Heart left ventricle (tissue), 16 donors: ENCODE measurements around the gene NELFB. TPM values are rescaled to one million over a fixed set of nuclear protein-coding genes. Genes with fewer than 3 reads are reported as not detected.

Source experiments
- ATAC-seq, 4 donors: fragments of 200-7000 bp; cut with Tn5 transposase; one replicate each; pipeline ENCODE4 v1.9.1; 2020 to 2022; ENCODE audit warnings: moderate library complexity in 4 of 4, mild to moderate bottlenecking in 3 of 4, moderate number of reproducible peaks in 1 of 4
- DNase-seq, 5 donors: peaks; one replicate each; pipeline ENCODE4 v3.0.0-alpha.2; 2020
- H3K27ac ChIP-seq, 12 donors: fragments of 200-600 bp; sonication (generic) in 4 of 12; one replicate each; pipeline versions ENCODE4 v1.5.0 to v1.8.0; 2016 to 2022; ENCODE audit warnings: mild to moderate bottlenecking in 2 of 12
- H3K27me3 ChIP-seq, 9 donors: fragments of 200-600 bp; sonication (generic) in 2 of 9; one replicate each; pipeline versions ENCODE4 v1.5.1 to v1.8.0; 2016 to 2022; ENCODE audit warnings: mild to moderate bottlenecking in 3 of 9
- H3K36me3 ChIP-seq, 9 donors: fragments of 200-600 bp; sonication (generic) in 2 of 9; one replicate each; pipeline versions ENCODE4 v1.5.0 to v1.8.0; 2018 to 2022; ENCODE audit warnings: mild to moderate bottlenecking in 2 of 9
- H3K4me1 ChIP-seq, 12 donors: fragments of 200-600 bp; sonication (generic) in 4 of 12; one replicate each; pipeline versions ENCODE4 v1.5.0 to v1.8.0; 2016 to 2022; ENCODE audit warnings: mild to moderate bottlenecking in 3 of 12
- H3K4me3 ChIP-seq, 12 donors: fragments of 200-600 bp; sonication (generic) in 4 of 12; one replicate each; pipeline versions ENCODE4 v1.5.0 to v1.8.0; 2017 to 2022; ENCODE audit warnings: mild to moderate bottlenecking in 9 of 12, moderate library complexity in 4 of 12
- H3K9me3 ChIP-seq, 12 donors: fragments of 200-600 bp; sonication (generic) in 4 of 12; one replicate each; pipeline versions ENCODE4 v1.5.0 to v1.8.0; 2016 to 2022; ENCODE audit warnings: mild to moderate bottlenecking in 1 of 12
- POLR2A ChIP-seq, 2 donors: fragments of 450-650 bp; IDR thresholded peaks; one replicate each; pipeline ENCODE4 v1.6.1; 2017; ENCODE audit warnings: antibody characterized with exemption in 2 of 2, mild to moderate bottlenecking in 2 of 2, moderate library complexity in 2 of 2
- WGBS, 4 donors: extraction: QIAGEN DNeasy Blood & Tissue Kit in 2 of 4; methylation state at CpG; one replicate each; pipeline versions ENCODE4 v1.1.5 to v1.1.7; 2013 to 2018; 5-methylcytosine and 5-hydroxymethylcytosine counted together
- intact Hi-C, 10 donors: fragments of 100-400 bp; cut with DNase I; formaldehyde crosslinking; loops; one replicate each; pipeline versions ENCODE4 v1.11.1 to v1.14.2; 2022
- polyA plus RNA-seq, 2 donors: library from polyadenylated mRNA; stranded (reverse); fragments of 200-250 nt; gene quantifications; one replicate each; pipeline ENCODE4 v1.2.3, GENCODE V29; 2013
- total RNA-seq, 9 donors: library from RNA; depleted of rRNA in 2 of 9; stranded (reverse); fragments of >200 nt in 2 of 9; fragmentation: NEBNext Ultra II Directional in 3 of 9; extraction: Animal tissue kit (Norgen Biotek cat#: 25700) in 3 of 9; gene quantifications; one replicate each; pipeline versions ENCODE4 v1.1.0 to v1.2.4, GENCODE V29; 2016 to 2023
- TF ChIP-seq, protein P1 (sequence below), 12 donors: fragments of 200-600 bp; sonication (generic) in 4 of 12; IDR thresholded peaks; one replicate each; pipeline versions ENCODE4 v1.5.0 to v1.8.0; 2018 to 2022; ENCODE audit warnings: antibody characterized with exemption in 12 of 12, mild to moderate bottlenecking in 5 of 12
- donor health status: ischemic (EF 13 %, LVEDD 7.1; RV severe dilation, severe dysfunction).
- donor health status: healthy with polysubstance abuse.
- donor health status: DM: no; HTN: yes; CAD: no.
- donor health status: DM: no; HTN: no; CAD: no.
- donor health status: ischemic (EF 25% LVEDD 6.9; RV normal size, moderate dysfunction).
- donor health status: ischemic (EF 25% LVEDD 5.7; RV mildly dilated, moderate dysfunction).
- donor health status: healthy.
- donor health status: DM: yes; HTN: yes; CAD: no.
- donor health status: ischemic (EF 35%, LVEDD 5.7; RV mildly dilated, moderate dysfunction).
- donor health status: nonischemic (EF 11% LVEDD 7.7; RV severe dilation, severe dysfunction).
- donor health status: DM: yes; HTN: yes; CAD: no.
- donor health status: PGD.
- donor health status: ischemic (EF 29% LVEDD 5.4; RV normal size, mild dysfunction).
- donor health status: nonischemic (EF 23%, LVEDD 6.1; RV moderate dilation, normal function).

Gene NELFB
- total and polyA plus RNA-seq, 11 donors = 31.4 to 77.8 (median 38.1) TPM

DNA sequence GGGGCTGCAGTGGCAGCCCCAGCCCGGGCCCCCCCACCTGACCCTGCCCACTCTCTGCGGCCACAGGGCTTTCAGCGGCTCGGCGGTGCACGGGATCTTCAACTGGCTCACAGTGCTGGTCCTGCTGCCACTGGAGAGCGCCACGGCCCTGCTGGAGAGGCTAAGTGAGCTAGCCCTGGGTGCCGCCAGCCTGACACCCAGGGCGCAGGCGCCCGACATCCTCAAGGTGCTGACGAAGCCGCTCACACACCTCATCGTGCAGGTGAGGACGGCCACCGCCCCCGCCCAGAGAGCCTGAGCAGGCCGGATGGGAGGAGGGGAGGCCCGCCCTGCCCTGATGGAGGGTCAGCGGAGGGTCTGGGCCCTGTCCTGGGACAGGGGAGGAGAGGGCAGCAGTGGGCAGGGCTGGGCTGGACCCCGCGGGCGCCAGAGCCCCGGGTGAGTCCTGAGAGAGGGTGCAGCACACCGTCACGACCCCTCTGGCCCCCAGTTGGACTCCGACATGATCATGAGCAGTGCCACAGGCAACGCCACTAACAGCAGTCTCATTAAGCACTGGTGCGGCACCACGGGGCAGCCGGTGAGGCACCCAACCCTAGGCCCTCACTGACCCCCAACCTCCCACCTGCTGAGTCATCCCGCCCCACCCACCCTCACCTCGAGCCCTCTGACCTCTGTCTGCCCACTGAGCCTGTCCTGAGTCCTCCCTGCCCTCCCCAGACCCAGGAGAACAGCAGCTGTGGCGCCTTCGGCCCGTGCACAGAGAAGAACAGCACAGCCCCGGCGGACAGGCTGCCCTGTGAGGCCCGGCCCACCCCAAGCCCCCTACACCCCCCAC lies 21.8 kb upstream of the NELFB start:
- Histone ChIP-seq H3K4me1 (peaks cover 0 to 27% (median 15%) of the 10 kb centered on the region in 12 donors), H3K36me3 (no peaks in the 10 kb centered on the region), H3K4me3 (no peak overlapping the region), H3K27ac (no peak overlapping the region), H3K9me3 (no peaks in the 10 kb centered on the region), H3K27me3 (peaks cover 8 to 51% (median 36%) of the 10 kb centered on the region in 9 donors)
- intact Hi-C loops = loop anchor here in 1 of 10 donors (10.0 kb wide), 1 partner anchor 449 kb away; no protein-coding TSS in a partner anchor
- no peak for DNase-seq
- TF ChIP-seq POLR2A (IDR thresholded peaks at IDR 0.05) = no peak
- TF ChIP-seq, protein P1, sequence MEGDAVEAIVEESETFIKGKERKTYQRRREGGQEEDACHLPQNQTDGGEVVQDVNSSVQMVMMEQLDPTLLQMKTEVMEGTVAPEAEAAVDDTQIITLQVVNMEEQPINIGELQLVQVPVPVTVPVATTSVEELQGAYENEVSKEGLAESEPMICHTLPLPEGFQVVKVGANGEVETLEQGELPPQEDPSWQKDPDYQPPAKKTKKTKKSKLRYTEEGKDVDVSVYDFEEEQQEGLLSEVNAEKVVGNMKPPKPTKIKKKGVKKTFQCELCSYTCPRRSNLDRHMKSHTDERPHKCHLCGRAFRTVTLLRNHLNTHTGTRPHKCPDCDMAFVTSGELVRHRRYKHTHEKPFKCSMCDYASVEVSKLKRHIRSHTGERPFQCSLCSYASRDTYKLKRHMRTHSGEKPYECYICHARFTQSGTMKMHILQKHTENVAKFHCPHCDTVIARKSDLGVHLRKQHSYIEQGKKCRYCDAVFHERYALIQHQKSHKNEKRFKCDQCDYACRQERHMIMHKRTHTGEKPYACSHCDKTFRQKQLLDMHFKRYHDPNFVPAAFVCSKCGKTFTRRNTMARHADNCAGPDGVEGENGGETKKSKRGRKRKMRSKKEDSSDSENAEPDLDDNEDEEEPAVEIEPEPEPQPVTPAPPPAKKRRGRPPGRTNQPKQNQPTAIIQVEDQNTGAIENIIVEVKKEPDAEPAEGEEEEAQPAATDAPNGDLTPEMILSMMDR (IDR thresholded peaks at IDR 0.05) = no peak
- ATAC-seq = no peak
- WGBS, 4 donors = 68 to 83% (median 78%) methylated on average over 14 to 40 of the region's 40 CpGs

DNA sequence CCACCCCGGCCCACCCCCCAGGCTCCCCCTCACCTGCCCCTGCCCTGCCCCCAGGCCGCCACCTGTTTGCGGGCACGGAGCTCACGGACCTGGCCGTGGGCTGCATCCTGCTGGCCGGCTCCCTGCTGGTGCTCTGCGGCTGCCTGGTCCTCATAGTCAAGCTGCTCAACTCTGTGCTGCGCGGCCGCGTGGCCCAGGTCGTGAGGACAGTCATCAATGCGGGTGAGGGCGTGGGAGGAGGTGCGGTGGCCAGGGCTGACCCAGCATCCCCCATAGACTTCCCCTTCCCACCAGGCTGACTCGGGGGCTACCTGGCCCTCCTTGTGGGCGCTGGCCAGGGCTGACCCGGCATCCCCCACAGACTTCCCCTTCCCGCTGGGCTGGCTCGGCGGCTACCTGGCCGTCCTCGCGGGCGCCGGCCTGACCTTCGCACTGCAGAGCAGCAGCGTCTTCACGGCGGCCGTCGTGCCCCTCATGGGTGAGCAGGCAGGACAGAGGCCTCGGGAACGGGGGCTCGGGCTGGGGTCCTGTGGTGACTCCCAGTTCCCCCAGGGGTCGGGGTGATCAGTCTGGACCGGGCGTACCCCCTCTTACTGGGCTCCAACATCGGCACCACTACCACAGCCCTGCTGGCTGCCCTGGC lies 21.0 kb upstream of the NELFB start:
- intact Hi-C loops = loop anchor here in 1 of 10 donors (10.0 kb wide), 1 partner anchor 449 kb away; no protein-coding TSS in a partner anchor
- 60 to 73% (median 65%) methylated on average over 17 to 40 of the region's 40 CpGs for WGBS, 4 donors

DNA sequence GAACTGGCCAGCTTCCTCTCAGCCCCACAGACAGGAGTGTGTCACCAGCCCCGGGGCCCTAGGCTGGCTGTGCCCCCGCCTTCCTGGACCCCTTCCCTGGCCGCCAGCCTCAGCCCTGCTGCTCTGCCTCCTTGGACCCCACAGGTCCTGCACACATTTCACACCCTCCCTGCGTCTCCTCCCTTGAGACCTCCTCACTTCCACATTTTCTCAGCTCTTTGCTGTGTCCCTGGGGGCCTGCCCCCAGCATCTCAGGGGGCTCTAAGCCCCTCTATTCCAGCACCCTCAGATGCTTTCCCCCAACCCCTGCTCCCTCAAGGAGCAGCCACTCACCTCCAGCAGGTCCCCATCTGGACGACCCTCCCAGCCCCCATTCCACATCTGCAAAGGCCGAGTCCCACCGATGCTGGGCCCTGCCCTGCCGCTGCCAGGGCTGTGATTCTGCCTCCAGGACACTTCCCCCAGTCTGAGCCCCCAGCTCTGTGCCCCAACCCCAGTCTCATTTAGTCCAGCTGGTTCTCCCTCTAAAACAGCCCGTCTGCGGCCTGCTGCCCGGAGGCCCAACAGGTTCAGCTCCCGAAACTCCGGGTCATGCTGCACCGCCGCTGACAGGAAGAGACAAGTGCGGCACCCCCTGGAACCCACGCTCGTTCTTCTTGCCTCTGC lies 20.2 kb upstream of the NELFB start:
- Histone ChIP-seq H3K27me3 (peaks cover 4 to 36% (median 27%) of the 10 kb centered on the region in 9 donors), H3K4me1 (peaks cover 0 to 42% (median 24%) of the 10 kb centered on the region in 12 donors), H3K9me3 (no peaks in the 10 kb centered on the region), H3K27ac (no peak overlapping the region), H3K4me3 (no peak overlapping the region), H3K36me3 (no peaks in the 10 kb centered on the region)
- ATAC-seq = no peak
- no peak for DNase-seq
- TF ChIP-seq POLR2A (IDR thresholded peaks at IDR 0.05) = no peak
- TF ChIP-seq, protein P1 (IDR thresholded peaks at IDR 0.05) = no peak
- intact Hi-C loops = loop anchor here in 2 of 10 donors (5.0 to 10.0 kb wide), 2 partner anchors 118 to 450 kb away; no protein-coding TSS in a partner anchor
- 72 to 81% (median 79%) methylated on average over 16 to 18 of the region's 18 CpGs for WGBS, 4 donors

More for the DNA sequence above, 21.0 kb upstream of the NELFB start:
- TF ChIP-seq, protein P1 (IDR thresholded peaks at IDR 0.05) = no peak
- H3K27ac ChIP-seq = no peak overlapping the region
- no peaks in the 10 kb centered on the region for H3K9me3 ChIP-seq
- no peak overlapping the region for H3K4me3 ChIP-seq
- peaks cover 7 to 43% (median 31%) of the 10 kb centered on the region in 9 donors for H3K27me3 ChIP-seq
- H3K4me1 ChIP-seq = peaks cover 0 to 35% (median 18%) of the 10 kb centered on the region in 12 donors
- DNase-seq = no peak
- no peaks in the 10 kb centered on the region for H3K36me3 ChIP-seq
- ATAC-seq = no peak
